Measurements from ENCODE around the gene C10orf71.

DNA sequence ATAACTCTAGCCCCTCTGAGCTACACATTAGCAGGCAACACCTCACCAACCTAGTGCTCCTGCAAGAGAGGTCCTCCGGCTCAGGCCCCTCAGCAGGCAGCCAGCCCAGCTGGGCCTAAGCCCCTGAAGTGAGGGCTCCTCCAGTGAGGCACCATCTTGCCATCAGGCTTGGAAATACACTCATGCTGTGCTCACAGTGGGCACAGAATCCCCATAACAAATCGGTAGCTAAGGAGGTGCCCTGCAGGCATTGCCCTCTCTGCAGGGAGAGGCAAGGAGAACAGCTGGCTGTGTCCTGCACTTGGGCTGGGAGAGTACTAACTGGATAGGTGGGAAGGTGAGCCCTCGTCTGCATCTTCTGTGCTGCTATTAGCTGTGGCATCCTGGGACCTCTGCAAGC is 3.7 kb upstream of the C10orf71 start:
- TF ChIP-seq POLR2AphosphoS5 (IDR thresholded peaks at IDR 0.05) = no peak
- no peak for TF ChIP-seq EP300 (conservative IDR thresholded peaks at IDR 0.05; ENCODE audit: poor library complexity, severe bottlenecking)

All from neural cell (in vitro differentiated cells).